ENCODE measurements around the gene OSBPL10.

Gene OSBPL10

DNA sequence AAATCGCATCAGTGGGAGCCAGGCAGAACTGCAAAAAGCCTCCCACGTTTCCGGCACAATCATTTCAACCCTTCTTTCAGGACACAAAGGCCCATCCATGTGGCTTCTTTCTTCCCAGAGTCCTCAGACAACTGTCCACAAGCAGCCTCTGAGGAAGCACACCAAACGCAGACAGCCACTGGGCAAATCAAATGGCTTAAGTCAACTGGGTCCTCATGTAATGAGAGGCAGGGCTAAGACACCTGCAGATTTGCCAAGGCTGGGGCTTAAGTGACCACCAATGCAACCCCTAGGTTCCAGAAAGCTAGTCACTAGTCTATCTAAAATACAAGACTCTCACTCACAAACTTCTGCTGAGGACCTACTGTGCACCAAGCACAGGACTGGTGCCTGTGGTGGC is 8.0 kb downstream of the OSBPL10 start:
- Histone ChIP-seq H3K9me3 (ENCODE audit: control insufficient read depth, low read length) (no peaks in the 10 kb centered on the region), H3K9ac (ENCODE audit: low read length) (no peak overlapping the region), H3K4me3 (ENCODE audit: low read length) (no peak overlapping the region), H3K27me3 (replicated peaks; ENCODE audit: control insufficient read depth, insufficient read depth, low read length) (no peaks in the 10 kb centered on the region), H3K36me3 (ENCODE audit: control insufficient read depth, insufficient read depth, low read length, severe bottlenecking) (no peaks in the 10 kb centered on the region), H3K4me1 (ENCODE audit: control insufficient read depth, insufficient read depth, low read length) (peaks cover 18% of the 10 kb centered on the region)
- no peak for DNase-seq (ENCODE audit: low read depth)

DNA sequence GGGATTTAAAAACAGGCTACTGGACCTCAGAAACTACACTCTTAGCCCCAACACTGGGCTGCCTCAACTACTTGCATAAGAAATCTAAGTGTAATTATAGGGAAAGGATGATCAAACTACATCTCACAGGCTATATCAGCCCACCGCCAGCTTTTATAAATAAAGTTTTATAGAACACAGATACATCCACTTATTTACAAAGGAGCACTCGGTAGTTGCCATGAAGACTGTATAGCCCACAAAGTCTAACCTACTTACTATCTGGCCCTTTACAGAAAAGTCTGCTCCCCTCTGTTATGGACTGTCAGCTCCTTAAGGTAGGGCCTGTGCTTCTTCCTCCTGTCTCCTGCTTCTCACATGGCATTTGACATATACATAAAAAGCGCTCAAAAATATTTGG is 9.5 kb downstream of the OSBPL10 start:
- Histone ChIP-seq H3K9me3 (ENCODE audit: control insufficient read depth, low read length) (no peaks in the 10 kb centered on the region), H3K4me3 (ENCODE audit: low read length) (no peak overlapping the region), H3K4me1 (ENCODE audit: control insufficient read depth, insufficient read depth, low read length) (peaks cover 28% of the 10 kb centered on the region), H3K9ac (ENCODE audit: low read length) (no peak overlapping the region), H3K27me3 (replicated peaks; ENCODE audit: control insufficient read depth, insufficient read depth, low read length) (no peaks in the 10 kb centered on the region), H3K36me3 (ENCODE audit: control insufficient read depth, insufficient read depth, low read length, severe bottlenecking) (no peaks in the 10 kb centered on the region)
- DNase-seq (ENCODE audit: low read depth) = no peak

DNA sequence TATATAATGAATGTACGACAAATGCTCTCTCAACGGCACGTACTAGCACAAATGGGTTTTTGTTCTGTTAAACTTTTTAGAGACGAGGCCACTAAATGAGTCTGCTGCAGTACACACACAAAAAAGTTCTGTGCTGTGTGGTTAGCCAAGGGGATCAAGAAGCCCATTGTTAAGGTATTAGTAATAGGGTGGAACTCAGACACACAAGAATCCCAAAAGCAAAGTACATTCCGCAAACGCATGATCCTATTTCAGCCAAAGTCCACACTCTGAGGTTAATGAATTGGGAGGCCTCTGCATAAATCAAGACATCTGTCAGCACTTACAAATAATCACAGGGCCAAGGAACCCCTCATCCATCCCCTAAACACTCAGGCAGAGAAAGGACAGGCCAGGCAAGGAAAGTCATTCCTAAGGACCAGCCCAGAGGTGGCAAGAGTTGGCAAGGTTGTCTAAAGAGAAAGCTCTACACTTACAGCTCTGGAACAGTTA is 12.1 kb downstream of the OSBPL10 start:
- Histone ChIP-seq H3K9ac (ENCODE audit: low read length) (peak overlapping the region; percentile 75), H3K4me3 (ENCODE audit: low read length) (peak overlapping the region; percentile 57), H3K4me1 (ENCODE audit: control insufficient read depth, insufficient read depth, low read length) (peaks cover 29% of the 10 kb centered on the region), H3K9me3 (ENCODE audit: control insufficient read depth, low read length) (no peaks in the 10 kb centered on the region), H3K36me3 (ENCODE audit: control insufficient read depth, insufficient read depth, low read length, severe bottlenecking) (no peaks in the 10 kb centered on the region), H3K27me3 (replicated peaks; ENCODE audit: control insufficient read depth, insufficient read depth, low read length) (no peaks in the 10 kb centered on the region)
- peak; percentile 93 for DNase-seq (ENCODE audit: low read depth)

DNA sequence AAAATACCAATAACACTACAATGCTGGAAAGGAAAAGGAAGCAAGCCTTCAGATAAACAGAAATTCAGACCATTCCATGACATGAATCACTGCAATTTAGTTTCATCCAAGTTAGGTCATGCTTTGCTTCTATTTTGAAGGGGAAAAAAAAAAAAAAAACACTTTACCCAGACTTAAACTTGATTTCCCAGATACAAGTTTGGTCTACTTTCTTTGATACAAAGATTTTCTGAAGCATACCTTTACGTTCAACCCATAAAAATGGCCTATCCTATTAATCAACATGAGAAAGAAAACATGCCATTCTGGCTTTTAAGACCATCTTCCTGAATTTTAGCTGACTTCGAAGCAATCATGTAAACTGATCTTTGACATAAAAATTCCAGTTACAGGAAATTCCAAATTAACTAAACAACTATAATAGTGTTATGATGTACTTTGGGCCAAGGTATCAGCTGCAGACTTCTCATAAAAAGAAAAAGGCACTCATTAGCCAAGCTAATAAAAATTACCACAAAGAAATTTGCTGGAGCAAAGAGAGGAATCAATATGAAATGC is 12.6 kb downstream of the OSBPL10 start:
- no peaks in the 10 kb centered on the region for H3K9me3 ChIP-seq (ENCODE audit: control insufficient read depth, low read length)
- peak; percentile 77 for DNase-seq (ENCODE audit: low read depth)
- no peaks in the 10 kb centered on the region for H3K36me3 ChIP-seq (ENCODE audit: control insufficient read depth, insufficient read depth, low read length, severe bottlenecking)
- H3K27me3 ChIP-seq (replicated peaks; ENCODE audit: control insufficient read depth, insufficient read depth, low read length) = no peaks in the 10 kb centered on the region
- H3K4me3 ChIP-seq (ENCODE audit: low read length) = peak overlapping the region; percentile 57
- peak overlapping the region; percentile 75 for H3K9ac ChIP-seq (ENCODE audit: low read length)
- peaks cover 29% of the 10 kb centered on the region for H3K4me1 ChIP-seq (ENCODE audit: control insufficient read depth, insufficient read depth, low read length)

- no peaks in the 10 kb centered on the region for H3K36me3 ChIP-seq (ENCODE audit: control insufficient read depth, insufficient read depth, low read length, severe bottlenecking)
- peak overlapping the region; percentile 57 for H3K4me3 ChIP-seq (ENCODE audit: low read length)
- H3K27me3 ChIP-seq (replicated peaks; ENCODE audit: control insufficient read depth, insufficient read depth, low read length) = no peaks in the 10 kb centered on the region
- H3K4me1 ChIP-seq (ENCODE audit: control insufficient read depth, insufficient read depth, low read length) = peaks cover 35% of the 10 kb centered on the region
- H3K9ac ChIP-seq (ENCODE audit: low read length) = peak overlapping the region; percentile 75
- no peaks in the 10 kb centered on the region for H3K9me3 ChIP-seq (ENCODE audit: control insufficient read depth, low read length)
- DNase-seq (ENCODE audit: low read depth) = no peak
These were observed 13.5 kb downstream of the OSBPL10 start for GRCh38 chr3:31967592-31967991.

DNA sequence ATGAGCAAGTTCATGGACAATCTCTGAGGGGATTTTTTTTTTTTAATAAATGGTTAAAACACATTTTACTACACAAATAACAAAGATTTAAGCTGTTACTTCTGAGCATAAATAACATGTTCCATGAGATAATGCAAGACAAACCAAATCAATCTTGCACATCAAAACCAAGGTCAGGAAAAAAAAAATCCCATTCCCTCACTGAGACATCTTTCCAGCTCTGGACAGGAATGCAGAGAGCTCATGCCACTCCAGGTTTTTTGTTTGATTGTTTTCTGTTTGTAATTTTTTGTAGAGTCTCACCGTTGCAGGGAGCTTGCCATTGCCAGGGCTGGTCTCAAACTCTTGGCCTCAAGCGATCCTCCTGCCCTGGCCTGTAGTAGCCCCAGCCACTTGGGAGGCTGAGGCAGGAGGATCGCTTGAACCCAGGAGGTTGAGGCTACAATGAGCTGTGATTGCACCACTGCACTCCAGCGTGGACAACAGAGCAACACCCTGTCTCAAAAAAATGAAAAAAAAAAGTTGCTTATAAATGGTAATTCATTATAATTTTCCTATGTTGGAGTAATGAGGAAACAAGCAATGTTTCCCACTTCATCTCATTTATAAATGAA is 14.0 kb downstream of the OSBPL10 start:
- Histone ChIP-seq H3K36me3 (ENCODE audit: control insufficient read depth, insufficient read depth, low read length, severe bottlenecking) (no peaks in the 10 kb centered on the region), H3K4me1 (ENCODE audit: control insufficient read depth, insufficient read depth, low read length) (peaks cover 37% of the 10 kb centered on the region), H3K9me3 (ENCODE audit: control insufficient read depth, low read length) (no peaks in the 10 kb centered on the region), H3K9ac (ENCODE audit: low read length) (no peak overlapping the region), H3K27me3 (replicated peaks; ENCODE audit: control insufficient read depth, insufficient read depth, low read length) (no peaks in the 10 kb centered on the region), H3K4me3 (ENCODE audit: low read length) (no peak overlapping the region)
- no peak for DNase-seq (ENCODE audit: low read depth)

GRCh38 chr3:31962801-31963205 is 18.3 kb downstream of the OSBPL10 start:
- DNase-seq (ENCODE audit: low read depth) = no peak
- Histone ChIP-seq H3K4me3 (ENCODE audit: low read length) (no peak overlapping the region), H3K9me3 (ENCODE audit: control insufficient read depth, low read length) (no peaks in the 10 kb centered on the region), H3K27me3 (replicated peaks; ENCODE audit: control insufficient read depth, insufficient read depth, low read length) (no peaks in the 10 kb centered on the region), H3K4me1 (ENCODE audit: control insufficient read depth, insufficient read depth, low read length) (peaks cover 53% of the 10 kb centered on the region), H3K9ac (ENCODE audit: low read length) (no peak overlapping the region), H3K36me3 (ENCODE audit: control insufficient read depth, insufficient read depth, low read length, severe bottlenecking) (no peaks in the 10 kb centered on the region)

DNA sequence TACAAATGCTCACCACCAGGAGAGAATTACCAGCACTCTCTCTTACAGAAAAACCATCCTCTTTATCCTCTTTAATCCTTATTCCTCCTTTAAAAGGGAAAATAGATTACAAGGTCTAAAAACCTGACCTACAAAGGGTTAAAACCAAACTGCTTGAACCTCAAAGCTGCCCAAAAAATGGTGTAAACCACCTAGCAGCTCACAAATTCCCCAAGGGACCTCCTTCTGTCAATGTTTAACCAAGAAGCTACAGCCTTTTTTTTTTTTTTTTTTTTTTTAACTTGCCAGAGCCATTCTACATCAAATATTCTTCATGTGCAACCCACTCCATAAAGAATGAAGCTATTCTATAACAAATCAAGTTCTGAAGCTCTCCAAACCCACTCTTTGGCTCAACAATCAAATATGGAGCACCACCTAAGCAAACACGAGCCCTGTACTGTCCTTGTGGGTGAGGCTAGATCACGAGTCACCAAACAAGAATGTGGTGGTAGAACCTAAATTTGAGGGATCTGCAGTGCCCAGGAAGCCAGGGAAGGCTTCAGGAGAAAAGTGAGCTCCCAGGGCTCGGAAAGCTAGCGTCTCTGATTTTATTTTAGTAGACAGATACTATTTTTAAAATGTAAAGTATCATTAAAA is 20.1 kb downstream of the OSBPL10 start:
- peak overlapping the region; percentile 78 for H3K9ac ChIP-seq (ENCODE audit: low read length)
- no peaks in the 10 kb centered on the region for H3K36me3 ChIP-seq (ENCODE audit: control insufficient read depth, insufficient read depth, low read length, severe bottlenecking)
- H3K9me3 ChIP-seq (ENCODE audit: control insufficient read depth, low read length) = peaks cover 4% of the 10 kb centered on the region
- DNase-seq (ENCODE audit: low read depth) = peak; percentile 68
- peak overlapping the region; percentile 76 for H3K4me3 ChIP-seq (ENCODE audit: low read length)
- no peaks in the 10 kb centered on the region for H3K27me3 ChIP-seq (replicated peaks; ENCODE audit: control insufficient read depth, insufficient read depth, low read length)
- peaks cover 57% of the 10 kb centered on the region for H3K4me1 ChIP-seq (ENCODE audit: control insufficient read depth, insufficient read depth, low read length)

DNA sequence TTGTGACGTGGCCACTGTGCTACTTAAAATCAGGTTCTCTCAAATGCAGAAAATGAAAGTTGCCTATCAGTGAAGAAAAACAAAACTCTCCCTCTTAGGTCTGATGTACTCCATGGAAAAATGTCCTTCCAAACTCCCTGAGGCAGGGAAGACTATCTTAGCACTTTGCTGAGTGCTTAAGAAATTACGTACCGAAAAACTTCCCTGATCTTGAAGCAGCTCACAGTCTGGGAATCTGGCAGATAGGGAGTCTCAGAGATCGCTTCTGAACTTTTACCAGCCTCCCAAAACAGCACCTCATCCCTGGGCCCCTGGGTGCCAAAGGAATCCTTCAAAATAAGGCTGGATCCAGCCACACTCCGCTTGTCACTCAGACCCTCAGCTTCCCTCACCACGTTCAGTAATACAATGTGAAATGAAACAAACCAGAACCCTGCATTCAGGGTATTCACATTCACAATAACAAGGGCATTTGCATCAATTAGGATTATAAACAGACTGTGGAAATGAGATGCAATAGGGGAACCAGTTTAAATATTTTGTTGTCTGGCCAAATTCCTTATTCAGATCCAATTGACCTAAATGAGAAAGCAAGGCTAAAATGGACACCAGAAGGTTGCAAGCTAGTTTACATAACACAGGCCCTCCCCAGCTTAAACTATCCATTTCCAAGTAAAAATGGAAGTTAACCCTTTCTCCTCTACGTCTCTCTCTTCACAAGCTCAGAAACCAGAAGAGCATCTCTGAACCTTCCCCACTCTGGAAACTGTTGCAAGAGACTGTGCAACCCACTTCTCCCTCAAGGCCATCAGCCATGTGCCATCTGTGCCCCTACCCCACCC is 20.9 kb downstream of the OSBPL10 start:
- no peaks in the 10 kb centered on the region for H3K27me3 ChIP-seq (replicated peaks; ENCODE audit: control insufficient read depth, insufficient read depth, low read length)
- DNase-seq (ENCODE audit: low read depth) = peak; percentile 82

DNA sequence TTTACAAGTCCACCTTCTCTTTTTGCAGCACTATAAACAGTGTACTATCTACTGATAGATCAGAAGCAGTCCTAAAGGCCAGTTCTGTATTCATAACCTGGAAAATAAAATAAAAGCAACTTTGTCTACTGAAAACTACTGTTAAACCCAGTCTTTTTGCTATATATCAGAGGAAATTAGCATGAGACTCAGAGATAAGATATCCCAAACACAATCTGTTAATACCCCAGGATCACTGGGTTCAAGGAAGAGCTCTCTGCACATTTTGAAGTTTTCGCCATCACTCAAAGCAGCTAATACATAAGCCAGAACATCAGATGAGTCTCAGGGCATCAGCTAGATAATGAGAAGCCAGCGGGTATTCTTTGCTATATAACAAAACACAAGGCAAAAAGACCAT is 21.8 kb downstream of the OSBPL10 start:
- DNase-seq (ENCODE audit: low read depth) = no peak
- H3K4me3 ChIP-seq (ENCODE audit: low read length) = peak overlapping the region; percentile 76
- peaks cover 13% of the 10 kb centered on the region for H3K9me3 ChIP-seq (ENCODE audit: control insufficient read depth, low read length)
- no peaks in the 10 kb centered on the region for H3K27me3 ChIP-seq (replicated peaks; ENCODE audit: control insufficient read depth, insufficient read depth, low read length)
- no peaks in the 10 kb centered on the region for H3K36me3 ChIP-seq (ENCODE audit: control insufficient read depth, insufficient read depth, low read length, severe bottlenecking)
- H3K9ac ChIP-seq (ENCODE audit: low read length) = peak overlapping the region; percentile 78
- peaks cover 57% of the 10 kb centered on the region for H3K4me1 ChIP-seq (ENCODE audit: control insufficient read depth, insufficient read depth, low read length)

More for the DNA sequence above, 20.9 kb downstream of the OSBPL10 start:
- H3K9ac ChIP-seq (ENCODE audit: low read length) = peak overlapping the region; percentile 78
- H3K36me3 ChIP-seq (ENCODE audit: control insufficient read depth, insufficient read depth, low read length, severe bottlenecking) = no peaks in the 10 kb centered on the region
- H3K4me1 ChIP-seq (ENCODE audit: control insufficient read depth, insufficient read depth, low read length) = peaks cover 57% of the 10 kb centered on the region
- peaks cover 11% of the 10 kb centered on the region for H3K9me3 ChIP-seq (ENCODE audit: control insufficient read depth, low read length)
- peak overlapping the region; percentile 76 for H3K4me3 ChIP-seq (ENCODE audit: low read length)

DNA sequence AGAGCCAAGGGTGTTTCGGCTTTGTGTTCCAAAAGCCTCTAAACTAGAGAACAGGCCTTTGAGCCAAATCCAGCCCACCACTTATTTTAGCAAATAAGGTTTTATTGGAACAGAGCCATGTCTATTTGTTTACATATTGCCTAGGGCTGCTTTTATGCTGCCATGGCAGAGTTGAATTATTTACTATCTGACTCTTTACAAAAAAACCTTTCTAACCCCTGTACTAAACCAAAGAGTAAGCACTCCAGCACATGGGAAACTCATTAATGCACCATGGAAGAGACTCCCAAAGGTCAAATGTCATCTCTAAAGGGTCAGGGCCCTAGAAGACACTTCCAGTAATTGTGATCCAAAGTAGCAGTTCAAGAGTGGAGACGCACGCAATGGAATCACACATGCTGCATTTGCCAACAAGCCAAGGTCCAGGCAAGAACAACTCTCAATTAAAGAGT is 22.3 kb downstream of the OSBPL10 start:
- H3K27me3 ChIP-seq (replicated peaks; ENCODE audit: control insufficient read depth, insufficient read depth, low read length) = no peaks in the 10 kb centered on the region
- no peaks in the 10 kb centered on the region for H3K36me3 ChIP-seq (ENCODE audit: control insufficient read depth, insufficient read depth, low read length, severe bottlenecking)
- peak overlapping the region; percentile 76 for H3K4me3 ChIP-seq (ENCODE audit: low read length)
- peak; percentile 52 for DNase-seq (ENCODE audit: low read depth)
- H3K9me3 ChIP-seq (ENCODE audit: control insufficient read depth, low read length) = peaks cover 13% of the 10 kb centered on the region
- H3K9ac ChIP-seq (ENCODE audit: low read length) = peak overlapping the region; percentile 78
- H3K4me1 ChIP-seq (ENCODE audit: control insufficient read depth, insufficient read depth, low read length) = peaks cover 57% of the 10 kb centered on the region

All from adipocyte (in vitro differentiated cells).